Fibroblast of skin of left quadriceps (primary cell): Measurements from ENCODE around the gene FKRP.
"Not testable (repeated sequence)": the region's sequence is repeated elsewhere in the genome, so short reads cannot be mapped to it uniquely, and the experiment has no call there.

Source experiments
- DNase-seq, 2 experiments: peaks; one replicate each; pipeline ENCODE4 v3.0.0-alpha.2; 2013; ENCODE audit warnings: low read depth in 2 of 2

FKRP gene

GRCh38 chr19:46755853-46756543, 10.1 kb downstream of the FKRP start:
- no peak for DNase-seq

- DNase-seq = no peak
These were observed 10.7 kb downstream of the FKRP start for GRCh38 chr19:46756544-46756888.

GRCh38 chr19:46759206-46759605, 13.3 kb downstream of the FKRP start:
- DNase-seq = no peak

- DNase-seq = peak; percentile 99
These were observed 14.0 kb downstream of the FKRP start for GRCh38 chr19:46759817-46760333.

GRCh38 chr19:46760363-46760762, 14.5 kb downstream of the FKRP start:
- no peak for DNase-seq

GRCh38 chr19:46760897-46761296, 15.0 kb downstream of the FKRP start:
- not testable (repeated sequence) for DNase-seq

GRCh38 chr19:46761418-46761831, 15.6 kb downstream of the FKRP start:
- DNase-seq = peak; percentile 71 to 73

GRCh38 chr19:46762245-46762890, 16.5 kb downstream of the FKRP start:
- no peak for DNase-seq

GRCh38 chr19:46764817-46765291, 19.0 kb downstream of the FKRP start:
- DNase-seq = no peak

GRCh38 chr19:46766569-46767317, 20.9 kb downstream of the FKRP start:
- no peak for DNase-seq

- DNase-seq = not testable (repeated sequence)
These were observed 22.9 kb downstream of the FKRP start for GRCh38 chr19:46768746-46769145.

GRCh38 chr19:46772170-46773017, 26.5 kb downstream of the FKRP start:
- DNase-seq = no peak

GRCh38 chr19:46773018-46773399, 27.2 kb downstream of the FKRP start:
- DNase-seq = no peak

- DNase-seq = no peak
These were observed 29.9 kb downstream of the FKRP start for GRCh38 chr19:46775642-46776258.

- no peak for DNase-seq
These were observed 31.4 kb downstream of the FKRP start for GRCh38 chr19:46776927-46777911.

- DNase-seq = not testable (repeated sequence)
These were observed 32.2 kb downstream of the FKRP start for GRCh38 chr19:46777956-46778645.

GRCh38 chr19:46782355-46783019, 36.6 kb downstream of the FKRP start:
- no peak for DNase-seq

GRCh38 chr19:46783670-46784069, 37.8 kb downstream of the FKRP start:
- no peak for DNase-seq
